Measurements from ENCODE around the gene MAOA.

Gene MAOA

DNA sequence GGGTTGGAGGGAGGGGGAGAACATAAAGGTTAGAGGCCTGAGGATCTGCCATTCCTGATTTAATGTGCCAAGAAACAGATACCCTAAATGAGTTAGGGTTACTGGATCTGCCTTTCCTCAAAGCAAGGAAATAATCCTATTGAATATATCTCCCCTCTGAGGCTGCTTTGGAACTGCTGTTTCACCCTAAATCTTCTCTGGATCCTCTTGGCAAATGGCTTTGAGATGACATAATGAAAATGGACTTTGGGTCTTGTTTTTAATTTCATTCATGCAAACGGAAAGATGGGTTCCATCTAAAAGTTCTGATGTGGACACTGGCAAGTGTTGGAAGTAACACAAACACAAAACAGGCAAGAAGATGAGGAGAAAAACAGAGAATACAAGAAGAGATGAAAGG lies 23.0 kb upstream of the MAOA start:
- H3K27ac ChIP-seq (ENCODE audit: low read depth, low read length) = no peak overlapping the region
- H3K27me3 ChIP-seq (ENCODE audit: low read length) = no peaks in the 10 kb centered on the region

DNA sequence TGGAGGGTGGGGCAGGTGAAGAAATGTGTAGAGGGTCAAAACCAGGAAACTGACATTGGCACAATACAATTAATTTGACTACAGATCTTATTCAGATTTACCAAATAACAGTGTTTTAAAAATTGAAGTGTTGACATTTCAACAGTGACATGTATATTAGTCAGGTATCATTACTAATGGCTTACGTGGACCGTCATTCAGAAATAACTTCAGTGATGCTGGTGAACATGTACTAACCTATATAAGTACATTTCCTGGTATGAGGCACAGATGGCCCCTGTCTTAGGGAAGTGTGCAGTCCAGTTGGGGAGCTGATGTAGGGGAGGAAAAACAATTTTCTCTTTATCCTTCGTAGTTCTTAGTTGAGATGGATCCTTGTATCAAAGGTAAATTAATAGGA lies 22.3 kb upstream of the MAOA start:
- no peak overlapping the region for H3K27ac ChIP-seq (ENCODE audit: low read depth, low read length)
- no peaks in the 10 kb centered on the region for H3K9me3 ChIP-seq (ENCODE audit: insufficient read depth, low read length)
- no peak overlapping the region for H3K4me3 ChIP-seq (ENCODE audit: insufficient read depth, low read length, poor library complexity, severe bottlenecking)
- H3K9ac ChIP-seq (ENCODE audit: low read length) = no peak overlapping the region
- no peak overlapping the region for H2AFZ ChIP-seq (ENCODE audit: low read depth, low read length, severe bottlenecking)
- no peak overlapping the region for H3K4me2 ChIP-seq (ENCODE audit: low read depth, low read length, poor library complexity, severe bottlenecking)
- no peaks in the 10 kb centered on the region for H4K20me1 ChIP-seq (ENCODE audit: low read depth, low read length)
- no peak for TF ChIP-seq EZH2phosphoT487 (conservative IDR thresholded peaks at IDR 0.05; ENCODE audit: low read length)
- TF ChIP-seq, protein P1, sequence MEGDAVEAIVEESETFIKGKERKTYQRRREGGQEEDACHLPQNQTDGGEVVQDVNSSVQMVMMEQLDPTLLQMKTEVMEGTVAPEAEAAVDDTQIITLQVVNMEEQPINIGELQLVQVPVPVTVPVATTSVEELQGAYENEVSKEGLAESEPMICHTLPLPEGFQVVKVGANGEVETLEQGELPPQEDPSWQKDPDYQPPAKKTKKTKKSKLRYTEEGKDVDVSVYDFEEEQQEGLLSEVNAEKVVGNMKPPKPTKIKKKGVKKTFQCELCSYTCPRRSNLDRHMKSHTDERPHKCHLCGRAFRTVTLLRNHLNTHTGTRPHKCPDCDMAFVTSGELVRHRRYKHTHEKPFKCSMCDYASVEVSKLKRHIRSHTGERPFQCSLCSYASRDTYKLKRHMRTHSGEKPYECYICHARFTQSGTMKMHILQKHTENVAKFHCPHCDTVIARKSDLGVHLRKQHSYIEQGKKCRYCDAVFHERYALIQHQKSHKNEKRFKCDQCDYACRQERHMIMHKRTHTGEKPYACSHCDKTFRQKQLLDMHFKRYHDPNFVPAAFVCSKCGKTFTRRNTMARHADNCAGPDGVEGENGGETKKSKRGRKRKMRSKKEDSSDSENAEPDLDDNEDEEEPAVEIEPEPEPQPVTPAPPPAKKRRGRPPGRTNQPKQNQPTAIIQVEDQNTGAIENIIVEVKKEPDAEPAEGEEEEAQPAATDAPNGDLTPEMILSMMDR (IDR thresholded peaks at IDR 0.05; ENCODE audit: insufficient read depth, low read length, poor library complexity, severe bottlenecking) = no peak
- H3F3A ChIP-seq (ENCODE audit: insufficient read depth) = no peaks in the 10 kb centered on the region
- no peaks in the 10 kb centered on the region for H3K79me2 ChIP-seq (ENCODE audit: insufficient read depth, low read length)
- H3K27me3 ChIP-seq (ENCODE audit: low read length) = no peaks in the 10 kb centered on the region
- no peaks in the 10 kb centered on the region for H3K9me2 ChIP-seq (replicated peaks; ENCODE audit: insufficient read depth, low read length)
- H3K36me3 ChIP-seq (ENCODE audit: low read length) = no peaks in the 10 kb centered on the region

More for the DNA sequence above, 23.0 kb upstream of the MAOA start:
- Histone ChIP-seq H3K9me2 (replicated peaks; ENCODE audit: insufficient read depth, low read length) (no peaks in the 10 kb centered on the region), H4K20me1 (ENCODE audit: low read depth, low read length) (no peaks in the 10 kb centered on the region), H3K9me3 (ENCODE audit: insufficient read depth, low read length) (no peaks in the 10 kb centered on the region), H3K36me3 (ENCODE audit: low read length) (no peaks in the 10 kb centered on the region), H3K9ac (ENCODE audit: low read length) (no peak overlapping the region), H3K4me2 (ENCODE audit: low read depth, low read length, poor library complexity, severe bottlenecking) (no peak overlapping the region), H3K79me2 (ENCODE audit: insufficient read depth, low read length) (no peaks in the 10 kb centered on the region), H2AFZ (ENCODE audit: low read depth, low read length, severe bottlenecking) (no peak overlapping the region), H3F3A (ENCODE audit: insufficient read depth) (no peaks in the 10 kb centered on the region), H3K4me3 (ENCODE audit: insufficient read depth, low read length, poor library complexity, severe bottlenecking) (no peak overlapping the region)
- TF ChIP-seq, protein P1 (IDR thresholded peaks at IDR 0.05; ENCODE audit: insufficient read depth, low read length, poor library complexity, severe bottlenecking) = no peak
- TF ChIP-seq EZH2phosphoT487 (conservative IDR thresholded peaks at IDR 0.05; ENCODE audit: low read length) = no peak

DNA sequence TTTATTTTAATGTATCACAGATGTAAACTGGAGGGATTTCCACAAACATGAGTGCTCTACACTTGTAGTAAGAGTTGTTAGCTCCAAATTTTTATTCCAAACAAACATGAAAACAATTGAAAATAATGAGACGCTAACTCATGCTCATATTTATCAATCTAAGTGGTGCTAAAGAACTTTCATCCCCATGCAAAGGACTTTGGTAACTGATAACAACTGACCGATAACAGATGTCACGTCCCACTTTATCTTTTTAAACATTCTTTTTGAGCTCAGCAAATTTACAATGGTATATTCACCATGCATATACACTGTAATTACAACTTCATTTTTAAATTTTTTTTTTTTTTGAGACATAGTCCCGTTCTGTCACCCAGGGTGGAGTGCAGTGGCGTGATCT lies 15.6 kb upstream of the MAOA start:
- H4K20me1 ChIP-seq (ENCODE audit: low read depth, low read length) = no peaks in the 10 kb centered on the region
- no peaks in the 10 kb centered on the region for H3K27me3 ChIP-seq (ENCODE audit: low read length)
- H3K9me3 ChIP-seq (ENCODE audit: insufficient read depth, low read length) = no peaks in the 10 kb centered on the region
- H2AFZ ChIP-seq (ENCODE audit: low read depth, low read length, severe bottlenecking) = no peak overlapping the region
- H3K4me3 ChIP-seq (ENCODE audit: insufficient read depth, low read length, poor library complexity, severe bottlenecking) = no peak overlapping the region
- no peaks in the 10 kb centered on the region for H3K79me2 ChIP-seq (ENCODE audit: insufficient read depth, low read length)
- no peak overlapping the region for H3K4me2 ChIP-seq (ENCODE audit: low read depth, low read length, poor library complexity, severe bottlenecking)
- no peaks in the 10 kb centered on the region for H3F3A ChIP-seq (ENCODE audit: insufficient read depth)
- no peaks in the 10 kb centered on the region for H3K36me3 ChIP-seq (ENCODE audit: low read length)
- TF ChIP-seq EZH2phosphoT487 (conservative IDR thresholded peaks at IDR 0.05; ENCODE audit: low read length) = no peak
- TF ChIP-seq, protein P1 (IDR thresholded peaks at IDR 0.05; ENCODE audit: insufficient read depth, low read length, poor library complexity, severe bottlenecking) = no peak
- H3K27ac ChIP-seq (ENCODE audit: low read depth, low read length) = no peak overlapping the region
- H3K9ac ChIP-seq (ENCODE audit: low read length) = no peak overlapping the region
- no peaks in the 10 kb centered on the region for H3K9me2 ChIP-seq (replicated peaks; ENCODE audit: insufficient read depth, low read length)
